ENCODE data around the gene NLE1. TPM values are rescaled to one million over a fixed set of nuclear protein-coding genes. Genes with fewer than 3 reads are reported as not detected.

Gene NLE1
- total and polyA plus RNA-seq, 8 donors, result 8.7 to 23.0 (median 19.8) TPM

DNA sequence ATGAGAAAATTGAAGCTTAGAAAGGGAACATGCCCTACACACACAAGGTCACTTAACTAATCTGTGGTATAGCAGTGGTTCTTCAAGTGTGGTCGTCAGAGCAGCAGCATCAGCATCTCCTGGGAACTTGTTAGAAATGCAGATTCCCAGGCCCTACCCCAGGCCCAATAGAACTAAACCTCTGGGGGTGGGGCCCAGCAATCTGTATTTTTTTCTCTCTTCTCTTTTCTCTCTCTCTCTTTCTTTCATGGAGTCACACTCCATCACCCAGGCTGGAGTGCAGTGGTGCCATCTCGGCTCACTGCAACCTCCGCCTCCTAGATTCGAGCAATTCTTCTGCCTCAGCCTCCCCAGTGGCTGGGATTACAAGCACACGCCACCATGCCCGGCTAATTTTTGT, 3.9 kb downstream of the NLE1 start:
- TF ChIP-seq, protein P1, sequence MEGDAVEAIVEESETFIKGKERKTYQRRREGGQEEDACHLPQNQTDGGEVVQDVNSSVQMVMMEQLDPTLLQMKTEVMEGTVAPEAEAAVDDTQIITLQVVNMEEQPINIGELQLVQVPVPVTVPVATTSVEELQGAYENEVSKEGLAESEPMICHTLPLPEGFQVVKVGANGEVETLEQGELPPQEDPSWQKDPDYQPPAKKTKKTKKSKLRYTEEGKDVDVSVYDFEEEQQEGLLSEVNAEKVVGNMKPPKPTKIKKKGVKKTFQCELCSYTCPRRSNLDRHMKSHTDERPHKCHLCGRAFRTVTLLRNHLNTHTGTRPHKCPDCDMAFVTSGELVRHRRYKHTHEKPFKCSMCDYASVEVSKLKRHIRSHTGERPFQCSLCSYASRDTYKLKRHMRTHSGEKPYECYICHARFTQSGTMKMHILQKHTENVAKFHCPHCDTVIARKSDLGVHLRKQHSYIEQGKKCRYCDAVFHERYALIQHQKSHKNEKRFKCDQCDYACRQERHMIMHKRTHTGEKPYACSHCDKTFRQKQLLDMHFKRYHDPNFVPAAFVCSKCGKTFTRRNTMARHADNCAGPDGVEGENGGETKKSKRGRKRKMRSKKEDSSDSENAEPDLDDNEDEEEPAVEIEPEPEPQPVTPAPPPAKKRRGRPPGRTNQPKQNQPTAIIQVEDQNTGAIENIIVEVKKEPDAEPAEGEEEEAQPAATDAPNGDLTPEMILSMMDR (IDR thresholded peaks at IDR 0.05), result no peak
- Histone ChIP-seq H3K9me3 (no peaks in the 10 kb centered on the region), H3K27ac (no peak overlapping the region), H3K36me3 (peaks cover 0 to 63% of the 10 kb centered on the region in 2 donors), H3K4me3 (no peak overlapping the region), H3K27me3 (no peaks in the 10 kb centered on the region), H3K4me1 (peaks cover 4 to 27% of the 10 kb centered on the region in 2 donors)
- DNase-seq (no peak), ATAC-seq (no peak)
- intact Hi-C loops (cut with DNase I), result no loop called here

DNA sequence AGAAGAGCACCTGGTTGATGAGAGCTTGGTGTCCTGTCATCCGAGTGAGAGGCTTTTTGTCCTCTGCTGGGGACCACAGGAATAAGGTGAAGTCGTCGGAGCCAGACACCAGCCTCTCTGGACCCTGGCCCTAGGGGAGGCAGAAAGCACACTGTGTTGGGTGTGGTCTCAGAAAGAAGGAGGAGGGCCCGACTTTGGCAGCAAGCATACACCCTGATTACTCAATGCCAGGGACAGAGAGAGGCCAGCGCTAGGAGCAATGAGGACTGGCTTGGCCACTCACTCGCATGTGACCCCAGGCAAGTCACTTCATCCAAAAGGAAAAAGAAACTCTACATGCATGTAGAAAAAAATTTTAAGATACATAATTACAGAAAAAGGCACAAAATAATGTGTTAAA, 6.8 kb downstream of the NLE1 start:
- no peak overlapping the region for H3K4me3 ChIP-seq
- TF ChIP-seq, protein P1 (IDR thresholded peaks at IDR 0.05), result no peak
- intact Hi-C loops (cut with DNase I), result no loop called here
- no peaks in the 10 kb centered on the region for H3K9me3 ChIP-seq
- H3K36me3 ChIP-seq, result peaks cover 0 to 90% of the 10 kb centered on the region in 2 donors
- peaks cover 0 to 5% of the 10 kb centered on the region in 2 donors for H3K4me1 ChIP-seq
- H3K27me3 ChIP-seq, result no peaks in the 10 kb centered on the region
- DNase-seq (no peak), ATAC-seq (no peak)
- H3K27ac ChIP-seq, result no peak overlapping the region

DNA sequence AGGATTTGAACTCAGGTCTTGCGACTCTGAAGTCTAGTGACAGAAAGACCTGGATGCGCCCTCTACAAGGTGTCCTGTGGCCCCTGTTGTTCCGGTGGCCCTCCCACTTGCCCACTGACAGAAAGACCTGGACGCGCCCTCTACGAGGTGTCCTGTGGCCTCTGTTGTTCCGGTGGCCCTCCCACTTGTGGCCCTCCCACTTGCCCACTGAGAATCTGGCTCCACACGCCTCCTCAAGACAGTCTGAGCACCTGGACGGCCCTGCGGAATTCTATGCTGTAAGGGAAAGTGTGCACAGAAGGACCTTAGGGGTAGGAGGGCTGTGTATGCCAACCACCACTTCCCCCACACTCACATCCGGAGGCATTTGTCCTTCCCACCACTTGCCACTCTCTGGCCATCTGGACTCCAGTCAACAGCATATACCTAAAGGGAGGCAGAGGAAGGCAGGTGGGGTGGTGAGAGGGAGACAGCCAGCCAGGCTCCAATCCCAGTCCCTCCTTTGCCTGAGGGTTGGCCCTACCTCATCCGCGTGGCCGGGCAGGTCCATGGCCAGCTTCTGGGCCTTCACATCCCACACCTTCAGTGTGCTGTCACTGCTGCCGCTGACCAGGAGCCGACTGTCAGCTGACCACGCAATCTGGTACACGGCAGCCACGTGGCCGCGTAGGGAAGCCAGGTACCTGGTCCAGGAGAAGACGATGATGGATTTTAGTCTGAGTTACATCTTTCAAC, 9.1 kb downstream of the NLE1 start:
- TF ChIP-seq, protein P1 (IDR thresholded peaks at IDR 0.05), result no peak
- intact Hi-C loops (cut with DNase I), result no loop called here
- Histone ChIP-seq H3K36me3 (peaks cover 0 to 74% of the 10 kb centered on the region in 2 donors), H3K4me3 (no peak overlapping the region), H3K9me3 (no peaks in the 10 kb centered on the region), H3K27me3 (no peaks in the 10 kb centered on the region), H3K4me1 (no peaks in the 10 kb centered on the region), H3K27ac (no peak overlapping the region)
- DNase-seq (no peak), ATAC-seq (no peak)

DNA sequence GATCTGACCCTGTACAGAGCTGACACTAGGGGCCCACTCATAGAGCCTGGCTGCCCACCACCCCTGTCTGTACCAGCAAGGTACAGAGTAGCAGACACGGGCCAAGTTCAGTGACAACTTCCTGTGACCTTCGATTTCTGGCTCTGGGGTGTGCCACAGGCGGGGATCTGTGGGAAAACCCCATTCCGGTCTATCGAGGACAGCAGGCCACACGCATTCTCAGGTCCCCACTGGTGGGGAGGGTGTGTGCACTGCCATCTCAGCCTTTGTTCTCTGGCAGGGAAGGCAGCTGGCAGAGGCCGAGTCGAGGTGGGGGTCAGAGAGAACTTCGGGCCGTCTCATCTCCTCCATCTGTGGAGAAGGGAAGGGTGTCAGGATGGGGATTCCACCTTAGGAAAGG, 10.0 kb downstream of the NLE1 start:
- ATAC-seq (no peak), DNase-seq (no peak)
- Histone ChIP-seq H3K4me3 (no peak overlapping the region), H3K27ac (no peak overlapping the region), H3K9me3 (no peaks in the 10 kb centered on the region), H3K4me1 (no peaks in the 10 kb centered on the region), H3K27me3 (no peaks in the 10 kb centered on the region), H3K36me3 (peaks cover 0 to 66% of the 10 kb centered on the region in 2 donors)
- intact Hi-C loops (cut with DNase I), result no loop called here
- TF ChIP-seq, protein P1 (IDR thresholded peaks at IDR 0.05), result no peak

DNA sequence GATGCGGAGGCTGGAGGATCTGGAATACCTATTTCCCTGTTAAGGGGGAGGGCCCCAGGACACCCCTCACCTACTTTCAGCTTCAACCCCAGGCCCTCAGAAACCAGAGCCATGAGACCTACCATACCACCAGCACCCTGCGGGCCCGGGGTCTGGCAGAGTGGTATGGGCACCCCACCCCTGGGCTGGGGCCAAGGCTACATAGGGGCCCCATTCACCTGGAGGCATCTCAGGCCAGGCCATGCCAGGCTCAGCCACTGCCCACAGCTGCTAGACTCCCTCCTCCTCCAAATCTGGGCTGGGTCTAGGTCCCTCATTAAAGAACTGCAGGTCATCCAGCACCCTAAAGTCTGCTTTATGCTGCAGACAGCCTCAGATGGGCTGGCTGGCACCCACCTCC, 11.7 kb downstream of the NLE1 start:
- H3K27me3 ChIP-seq, result no peaks in the 10 kb centered on the region
- ATAC-seq (no peak), DNase-seq (no peak)
- H3K4me3 ChIP-seq, result no peak overlapping the region
- no peaks in the 10 kb centered on the region for H3K9me3 ChIP-seq
- no peak overlapping the region for H3K27ac ChIP-seq
- H3K36me3 ChIP-seq, result peaks cover 0 to 48% of the 10 kb centered on the region in 2 donors
- TF ChIP-seq, protein P1 (IDR thresholded peaks at IDR 0.05), result no peak
- intact Hi-C loops (cut with DNase I), result no loop called here
- H3K4me1 ChIP-seq, result no peaks in the 10 kb centered on the region

Measured in left lung (tissue), 10 donors.